Measurements from ENCODE around the gene CSNK2A2.

Gene CSNK2A2

GRCh38 chr16:58128181-58128631 is 69.7 kb downstream of the CSNK2A2 start:
- peak overlapping the region; percentile 77 for H3K4me3 ChIP-seq (ENCODE audit: low read depth, low read length)
- TF ChIP-seq, protein P1, sequence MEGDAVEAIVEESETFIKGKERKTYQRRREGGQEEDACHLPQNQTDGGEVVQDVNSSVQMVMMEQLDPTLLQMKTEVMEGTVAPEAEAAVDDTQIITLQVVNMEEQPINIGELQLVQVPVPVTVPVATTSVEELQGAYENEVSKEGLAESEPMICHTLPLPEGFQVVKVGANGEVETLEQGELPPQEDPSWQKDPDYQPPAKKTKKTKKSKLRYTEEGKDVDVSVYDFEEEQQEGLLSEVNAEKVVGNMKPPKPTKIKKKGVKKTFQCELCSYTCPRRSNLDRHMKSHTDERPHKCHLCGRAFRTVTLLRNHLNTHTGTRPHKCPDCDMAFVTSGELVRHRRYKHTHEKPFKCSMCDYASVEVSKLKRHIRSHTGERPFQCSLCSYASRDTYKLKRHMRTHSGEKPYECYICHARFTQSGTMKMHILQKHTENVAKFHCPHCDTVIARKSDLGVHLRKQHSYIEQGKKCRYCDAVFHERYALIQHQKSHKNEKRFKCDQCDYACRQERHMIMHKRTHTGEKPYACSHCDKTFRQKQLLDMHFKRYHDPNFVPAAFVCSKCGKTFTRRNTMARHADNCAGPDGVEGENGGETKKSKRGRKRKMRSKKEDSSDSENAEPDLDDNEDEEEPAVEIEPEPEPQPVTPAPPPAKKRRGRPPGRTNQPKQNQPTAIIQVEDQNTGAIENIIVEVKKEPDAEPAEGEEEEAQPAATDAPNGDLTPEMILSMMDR (IDR thresholded peaks at IDR 0.05; ENCODE audit: borderline replicate concordance, insufficient read depth, low read depth, low read length): no peak

GRCh38 chr16:58127634-58128033 is 70.3 kb downstream of the CSNK2A2 start:
- H3K4me3 ChIP-seq (ENCODE audit: low read depth, low read length): no peak overlapping the region
- TF ChIP-seq, protein P1 (IDR thresholded peaks at IDR 0.05; ENCODE audit: borderline replicate concordance, insufficient read depth, low read depth, low read length): 0 out of 2 replicates have a peak, but pooled peaks have one; percentile 4

DNA sequence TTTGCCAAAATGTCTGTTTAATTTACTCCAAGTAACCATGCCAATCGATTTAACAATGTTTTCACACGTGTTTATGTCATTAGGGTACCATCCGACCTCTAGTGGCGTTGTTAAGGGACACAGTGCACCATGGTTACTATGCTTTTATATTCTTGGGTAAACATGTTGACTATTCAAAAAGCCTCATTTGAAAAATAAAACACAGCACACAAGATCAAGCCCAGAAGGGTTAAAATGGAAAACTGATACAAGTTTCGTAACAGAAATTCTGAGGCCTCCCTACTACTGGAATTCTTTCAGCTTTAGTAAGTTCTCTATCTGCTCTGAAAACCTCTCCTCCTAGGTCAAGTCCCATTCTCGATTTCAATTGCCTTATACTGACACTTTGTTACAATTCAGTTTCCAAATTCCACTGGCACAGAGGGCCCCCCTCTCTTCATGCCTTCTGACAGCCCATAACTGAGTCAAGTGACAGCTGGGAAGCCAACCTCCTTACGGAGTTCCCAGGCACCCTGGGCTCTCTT is 70.8 kb downstream of the CSNK2A2 start:
- no peak overlapping the region for H3K4me3 ChIP-seq (ENCODE audit: low read depth, low read length)

DNA sequence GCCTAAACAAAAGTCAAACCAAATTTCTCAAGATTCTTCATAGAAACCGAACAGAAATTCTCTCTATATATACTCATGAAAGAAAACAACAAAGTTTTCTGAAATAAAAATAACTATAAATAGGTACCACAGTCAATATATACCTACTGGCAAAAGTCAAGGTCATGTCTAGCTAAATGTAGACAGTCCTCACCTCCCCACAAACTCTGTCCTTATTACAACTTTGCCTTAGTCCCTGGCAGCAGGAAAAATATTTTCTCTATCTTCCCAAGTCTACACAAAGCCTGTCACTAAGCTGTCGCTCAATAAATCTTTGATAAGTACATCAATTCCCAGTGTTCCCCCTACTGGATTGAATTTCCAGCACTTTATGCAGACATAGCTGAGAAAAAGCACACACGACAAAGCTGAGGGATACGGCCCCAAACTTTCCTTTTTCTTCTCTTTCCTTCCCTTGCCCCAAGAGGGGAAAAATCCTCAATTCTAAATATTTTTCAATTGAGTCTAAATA is 71.4 kb downstream of the CSNK2A2 start:
- TF ChIP-seq, protein P1 (IDR thresholded peaks at IDR 0.05; ENCODE audit: borderline replicate concordance, insufficient read depth, low read depth, low read length): no peak
- H3K4me3 ChIP-seq (ENCODE audit: low read depth, low read length): no peak overlapping the region

More for the DNA sequence above, 70.8 kb downstream of the CSNK2A2 start:
- TF ChIP-seq, protein P1 (IDR thresholded peaks at IDR 0.05; ENCODE audit: borderline replicate concordance, insufficient read depth, low read depth, low read length): peak; percentile 11; the same call in 1 of the 2 replicates

DNA sequence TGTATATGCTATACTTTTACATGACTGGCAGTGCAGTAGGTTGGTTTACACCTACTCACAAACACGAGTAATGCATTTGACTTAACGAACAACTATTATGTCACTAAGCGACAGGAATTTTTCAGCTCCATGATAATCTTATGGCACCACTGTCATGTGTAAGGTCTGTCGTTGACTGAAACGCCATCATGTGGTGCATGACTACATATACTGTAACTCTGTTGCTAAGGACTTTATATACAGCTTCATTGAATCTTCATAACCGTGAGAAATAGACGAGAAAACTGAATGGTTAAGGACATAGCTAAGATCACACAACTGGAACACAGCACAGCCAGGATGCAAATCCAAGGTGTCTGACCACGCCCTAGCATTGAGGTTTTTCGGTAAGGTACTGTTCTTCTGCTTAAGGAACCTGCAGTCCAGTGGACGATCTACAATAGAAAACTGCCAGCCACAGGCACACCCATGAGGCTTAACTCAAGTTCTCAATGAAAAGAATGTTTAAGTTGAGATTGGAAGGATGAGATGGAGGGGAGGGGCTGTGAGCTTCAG is 72.0 kb downstream of the CSNK2A2 start:
- H3K4me3 ChIP-seq (ENCODE audit: low read depth, low read length): no peak overlapping the region
- TF ChIP-seq, protein P1 (IDR thresholded peaks at IDR 0.05; ENCODE audit: borderline replicate concordance, insufficient read depth, low read depth, low read length): no peak

DNA sequence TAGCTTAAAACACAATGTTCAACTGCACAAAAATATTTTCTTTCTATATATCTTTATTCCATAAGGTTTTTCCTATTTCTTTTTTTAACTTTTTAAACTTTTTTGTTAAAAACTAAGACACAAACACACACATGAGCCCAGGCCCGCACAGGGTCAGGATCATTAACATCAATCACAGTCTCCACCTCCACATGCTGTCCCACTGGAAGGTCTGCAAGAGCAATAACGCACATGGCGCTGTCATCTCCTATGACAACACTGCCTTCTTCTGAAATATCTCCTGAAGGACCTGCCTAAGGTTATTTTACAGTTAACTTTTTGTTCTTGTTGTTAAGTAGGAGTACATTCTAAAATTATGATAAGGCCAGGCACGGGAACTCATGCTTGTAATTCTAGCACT is 72.9 kb downstream of the CSNK2A2 start:
- H3K4me3 ChIP-seq (ENCODE audit: low read depth, low read length): no peak overlapping the region
- TF ChIP-seq, protein P1 (IDR thresholded peaks at IDR 0.05; ENCODE audit: borderline replicate concordance, insufficient read depth, low read depth, low read length): no peak

GRCh38 chr16:58124601-58124915 is 73.3 kb downstream of the CSNK2A2 start:
- TF ChIP-seq, protein P1 (IDR thresholded peaks at IDR 0.05; ENCODE audit: borderline replicate concordance, insufficient read depth, low read depth, low read length): no peak

More at GRCh38 chr16:58124601-58124915, 73.3 kb downstream of the CSNK2A2 start:
- H3K4me3 ChIP-seq (ENCODE audit: low read depth, low read length): no peak overlapping the region
